Activated T-cell treated with anti-CD3 and anti-CD28 coated beads, Interleukin-2, amount 50 U/mL, for 4 hours (primary cell): ENCODE results near the gene C7. TPM values are rescaled to one million over a fixed set of nuclear protein-coding genes. Genes with fewer than 3 reads are reported as not detected.
"Not testable (repeated sequence)": the region's sequence is repeated elsewhere in the genome, so short reads cannot be mapped to it uniquely, and the experiment has no call there.

ENCODE experiments used
- ATAC-seq, 2 donors: fragments of 200-7000 bp; cut with Tn5 transposase; one replicate each; pipeline ENCODE4 v1.10.0; 2021
- DNase-seq: peaks from one replicate; pipeline ENCODE4 v3.0.0-alpha.2; 2020
- H3K27me3 Mint-ChIP-seq: one replicate; pipeline ENCODE4 v1.8.0; 2021; ENCODE audit warnings: low read depth, mixed read lengths
- H3K36me3 Mint-ChIP-seq: one replicate; pipeline ENCODE4 v1.8.0; 2022; ENCODE audit warnings: mixed read lengths; ENCODE audit not compliant: insufficient read depth
- H3K4me1 Mint-ChIP-seq: one replicate; pipeline ENCODE4 v1.8.0; 2021; ENCODE audit warnings: low read depth, mixed read lengths
- H3K4me3 Mint-ChIP-seq: one replicate; pipeline ENCODE4 v1.8.0; 2021; ENCODE audit warnings: mild to moderate bottlenecking, moderate library complexity, mixed read lengths
- H3K9me3 Mint-ChIP-seq: one replicate; pipeline ENCODE4 v1.8.0; 2021; ENCODE audit warnings: mixed read lengths
- total RNA-seq, 3 donors: library from RNA; stranded (reverse); gene quantifications; one replicate each; pipeline ENCODE4 v1.2.1, GENCODE V29; 2021

Gene C7
- total RNA-seq, 3 donors from 2014 or later = 0.54 to 1.7 (median 0.63) TPM

DNA sequence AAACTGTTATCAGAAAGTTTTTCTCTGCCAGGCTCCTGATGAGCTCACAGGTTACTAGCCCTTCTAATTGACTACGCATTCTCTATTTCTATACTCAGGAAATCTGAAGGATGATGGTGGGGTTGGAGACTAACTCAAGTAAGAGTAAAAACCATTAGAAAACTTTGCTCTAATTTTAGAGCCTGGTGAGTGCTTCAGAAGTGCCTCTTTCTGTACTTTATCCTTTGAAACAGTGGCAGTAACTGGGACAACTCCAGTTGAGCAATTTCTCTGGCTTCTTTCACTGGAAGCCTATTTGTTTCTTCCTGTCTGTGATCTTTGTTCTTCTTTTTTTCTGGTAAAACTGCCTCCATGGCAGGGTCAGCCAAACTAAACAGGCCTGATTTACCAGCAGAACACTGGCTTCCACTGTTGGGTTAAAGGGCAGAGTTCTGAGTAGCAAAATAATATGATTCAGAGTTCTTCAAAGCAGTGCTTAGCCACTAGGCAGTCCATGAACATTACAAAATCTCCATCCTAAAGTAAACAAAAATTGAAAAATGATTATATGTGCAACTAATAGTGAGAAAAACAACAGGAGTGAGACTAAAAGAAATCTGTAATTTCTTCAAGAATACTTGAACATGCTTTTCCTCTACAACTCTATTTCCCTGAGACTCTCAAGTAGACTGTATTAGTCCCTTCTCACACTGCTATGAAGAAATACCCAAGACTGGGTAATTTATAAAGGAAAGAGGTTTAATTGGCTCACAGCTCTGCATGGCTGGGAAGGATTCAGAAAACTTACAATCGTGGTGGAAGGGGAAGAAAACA is 82.1 kb downstream of the C7 start:
- Mint-ChIP-seq H3K36me3 (no peaks in the 10 kb centered on the region), H3K9me3 (peaks cover 11% of the 10 kb centered on the region), H3K4me3 (no peak overlapping the region), H3K4me1 (no peaks in the 10 kb centered on the region), H3K27me3 (no peaks in the 10 kb centered on the region)
- ATAC-seq = no peak
- no peak for DNase-seq

DNA sequence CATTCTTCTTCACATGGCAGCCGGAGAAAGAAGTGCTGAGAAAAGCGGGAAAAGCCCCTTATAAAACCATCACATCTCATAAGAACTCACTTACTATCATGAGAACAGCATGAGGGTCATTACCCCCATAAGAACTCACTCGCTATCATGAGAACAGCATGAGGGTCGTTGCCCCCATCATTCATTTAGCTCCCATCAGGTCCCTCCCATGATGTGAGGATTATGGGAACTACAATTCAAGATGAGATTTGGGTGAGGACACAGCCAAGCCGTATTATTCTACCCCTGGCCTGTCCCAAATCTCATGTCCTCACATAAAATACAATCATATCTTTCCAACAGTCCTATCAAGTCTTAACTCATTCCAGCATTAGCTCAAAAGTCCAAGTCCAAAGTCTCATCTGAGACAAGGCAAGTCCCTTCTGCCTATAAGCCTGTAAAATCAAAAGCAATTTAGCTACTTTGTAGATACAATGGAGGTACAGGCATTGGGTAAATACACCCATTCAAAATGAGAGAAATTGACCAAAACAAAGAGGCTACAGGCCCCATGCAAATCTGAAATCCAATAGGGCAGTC is 82.8 kb downstream of the C7 start:
- DNase-seq = no peak
- ATAC-seq = no peak
- peaks cover 6% of the 10 kb centered on the region for H3K9me3 Mint-ChIP-seq

DNA sequence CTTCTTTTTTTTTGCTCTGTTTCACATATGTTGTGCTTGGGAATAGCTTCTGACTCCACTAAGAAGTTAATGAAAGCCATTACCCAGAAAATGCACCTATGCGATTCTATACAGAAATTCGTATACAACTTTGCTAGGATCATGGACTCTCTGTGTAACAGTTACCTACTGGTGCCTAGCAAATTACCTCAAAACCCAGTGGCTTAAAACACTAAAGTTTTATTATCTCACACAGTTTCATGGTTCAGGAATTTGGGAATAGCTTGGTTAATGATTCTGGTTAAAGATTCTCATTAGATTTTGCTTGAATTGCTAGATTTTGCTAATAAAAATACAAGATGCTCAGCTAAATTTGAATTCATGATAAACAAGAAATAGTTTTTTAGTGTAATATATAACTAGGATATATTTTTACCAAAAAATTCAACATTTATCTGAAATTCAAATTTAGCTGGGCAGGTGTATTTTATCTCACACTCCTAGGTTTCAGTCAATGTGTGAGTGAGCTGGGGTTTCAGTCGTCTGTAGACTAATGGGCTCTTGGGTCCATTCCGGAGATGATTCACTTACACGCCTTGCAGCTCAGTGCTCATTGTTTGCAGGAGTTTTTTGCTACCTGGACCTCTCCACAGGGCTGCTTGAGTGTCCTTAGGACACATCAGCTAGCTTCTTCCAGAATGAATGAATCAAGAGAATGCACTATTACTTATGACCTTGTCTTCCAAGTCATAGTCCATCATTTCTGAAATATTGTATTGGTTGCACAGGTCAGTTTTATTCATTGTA is 86.7 kb downstream of the C7 start:
- ATAC-seq (no peak), DNase-seq (no peak)
- Mint-ChIP-seq H3K27me3 (peaks cover 2% of the 10 kb centered on the region), H3K4me1 (no peaks in the 10 kb centered on the region), H3K9me3 (no peaks in the 10 kb centered on the region), H3K4me3 (no peak overlapping the region), H3K36me3 (no peaks in the 10 kb centered on the region)

More for the DNA sequence above, 82.8 kb downstream of the C7 start:
- Mint-ChIP-seq H3K36me3 (no peaks in the 10 kb centered on the region), H3K4me1 (no peaks in the 10 kb centered on the region), H3K4me3 (no peak overlapping the region), H3K27me3 (no peaks in the 10 kb centered on the region)

DNA sequence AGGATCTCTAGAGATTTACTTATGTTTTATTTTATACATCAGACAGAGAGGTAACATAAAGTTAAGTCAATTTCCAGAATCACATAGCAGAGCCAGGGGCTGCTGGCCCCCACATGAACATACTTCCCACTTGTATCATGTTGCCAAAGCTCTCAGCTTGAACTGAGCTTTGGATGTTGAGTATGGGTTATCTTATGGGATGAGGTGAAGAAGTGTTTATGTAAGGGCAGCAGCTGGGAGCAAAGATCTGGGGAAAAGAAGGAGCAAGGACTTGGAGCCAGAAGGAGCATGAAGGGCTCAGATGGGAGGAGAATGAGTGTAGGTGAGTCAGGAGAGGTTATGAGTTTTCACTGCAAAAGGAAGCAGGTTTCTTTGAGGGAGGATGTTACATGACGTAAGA is 89.8 kb downstream of the C7 start:
- H3K9me3 Mint-ChIP-seq = no peaks in the 10 kb centered on the region
- peaks cover 2% of the 10 kb centered on the region for H3K27me3 Mint-ChIP-seq
- ATAC-seq (no peak), DNase-seq (no peak)
- H3K4me1 Mint-ChIP-seq = no peaks in the 10 kb centered on the region
- no peaks in the 10 kb centered on the region for H3K36me3 Mint-ChIP-seq
- no peak overlapping the region for H3K4me3 Mint-ChIP-seq

DNA sequence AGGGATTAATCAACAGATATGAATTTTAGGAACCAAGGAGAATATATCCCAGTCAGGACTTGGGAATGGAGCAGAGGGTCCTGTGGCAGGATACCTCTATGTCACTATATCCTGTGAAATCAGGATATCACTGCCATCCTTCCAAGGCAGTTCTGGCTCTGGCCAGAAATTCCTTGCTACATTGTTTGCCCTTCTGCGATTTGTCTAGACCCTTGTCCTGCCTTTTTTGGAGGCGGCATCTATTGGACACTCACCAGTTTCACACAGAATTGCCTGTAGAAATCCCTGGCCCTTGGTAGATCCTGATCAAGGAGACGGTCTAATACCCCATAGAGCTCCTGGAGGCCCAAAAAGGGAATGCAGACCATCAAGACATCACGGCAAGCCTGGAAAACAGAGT is 90.7 kb downstream of the C7 start:
- no peaks in the 10 kb centered on the region for H3K36me3 Mint-ChIP-seq

DNA sequence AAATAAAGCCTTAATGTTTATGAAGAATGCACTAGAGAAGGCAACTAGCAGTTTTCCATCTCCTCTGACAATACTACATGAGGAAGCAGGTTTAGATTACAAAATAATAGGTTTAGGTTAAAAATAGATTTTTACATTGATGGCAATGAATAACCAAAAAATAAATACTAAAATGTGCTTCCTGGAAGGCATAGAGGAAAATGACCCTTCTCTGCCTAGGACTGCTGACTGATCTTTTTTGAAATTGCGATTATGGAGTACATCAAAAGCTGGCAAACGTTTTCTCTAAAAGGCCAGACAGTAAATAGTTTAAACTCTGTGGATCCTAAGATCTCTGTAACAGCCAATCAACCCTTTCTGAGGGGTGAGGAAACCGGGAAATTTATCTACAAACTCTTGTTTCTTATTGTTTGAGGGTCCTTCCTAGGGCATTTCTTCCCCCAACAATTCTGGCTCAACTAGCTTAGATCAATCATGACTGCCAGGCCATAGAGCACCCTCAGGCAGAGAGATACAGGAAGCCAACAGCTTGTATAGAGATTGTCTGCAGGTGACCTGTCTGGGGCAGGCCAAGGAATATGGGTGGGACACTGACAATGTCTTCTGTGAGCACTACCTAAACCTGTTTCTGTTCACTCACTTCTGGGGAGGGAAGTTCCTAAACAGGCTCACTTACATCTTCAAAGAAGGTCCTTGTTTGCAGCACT is 94.5 kb downstream of the C7 start:
- H3K36me3 Mint-ChIP-seq = no peaks in the 10 kb centered on the region
- DNase-seq = no peak
- ATAC-seq = no peak
- no peaks in the 10 kb centered on the region for H3K4me1 Mint-ChIP-seq
- H3K27me3 Mint-ChIP-seq = no peaks in the 10 kb centered on the region
- H3K4me3 Mint-ChIP-seq = no peak overlapping the region
- no peaks in the 10 kb centered on the region for H3K9me3 Mint-ChIP-seq

More for the DNA sequence above, 90.7 kb downstream of the C7 start:
- no peaks in the 10 kb centered on the region for H3K9me3 Mint-ChIP-seq
- no peaks in the 10 kb centered on the region for H3K4me1 Mint-ChIP-seq
- H3K4me3 Mint-ChIP-seq = no peak overlapping the region
- peaks cover 2% of the 10 kb centered on the region for H3K27me3 Mint-ChIP-seq
- DNase-seq (no peak), ATAC-seq (no peak)

DNA sequence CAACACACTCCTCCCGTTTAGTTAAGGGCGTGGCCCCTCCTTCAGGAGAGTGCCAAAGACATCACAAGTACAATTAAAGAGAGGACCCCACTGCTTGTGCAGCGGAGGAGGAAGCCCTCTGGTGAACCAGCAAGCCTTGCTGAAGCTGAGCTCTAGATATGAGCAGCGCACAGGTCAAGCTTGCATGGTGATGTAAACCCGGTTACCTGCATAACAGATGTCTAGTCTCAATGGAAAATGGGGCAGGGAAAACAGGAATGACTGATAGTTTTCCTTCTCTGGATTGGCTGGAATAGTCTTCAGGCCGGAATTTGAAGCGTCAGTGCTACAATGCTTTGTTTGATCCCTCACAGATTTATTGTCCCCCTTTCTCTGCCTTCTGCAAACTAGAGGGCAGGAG is 95.6 kb downstream of the C7 start:
- no peaks in the 10 kb centered on the region for H3K27me3 Mint-ChIP-seq
- no peaks in the 10 kb centered on the region for H3K36me3 Mint-ChIP-seq
- no peaks in the 10 kb centered on the region for H3K9me3 Mint-ChIP-seq
- DNase-seq = no peak
- H3K4me1 Mint-ChIP-seq = no peaks in the 10 kb centered on the region
- ATAC-seq = no peak
- no peak overlapping the region for H3K4me3 Mint-ChIP-seq

DNA sequence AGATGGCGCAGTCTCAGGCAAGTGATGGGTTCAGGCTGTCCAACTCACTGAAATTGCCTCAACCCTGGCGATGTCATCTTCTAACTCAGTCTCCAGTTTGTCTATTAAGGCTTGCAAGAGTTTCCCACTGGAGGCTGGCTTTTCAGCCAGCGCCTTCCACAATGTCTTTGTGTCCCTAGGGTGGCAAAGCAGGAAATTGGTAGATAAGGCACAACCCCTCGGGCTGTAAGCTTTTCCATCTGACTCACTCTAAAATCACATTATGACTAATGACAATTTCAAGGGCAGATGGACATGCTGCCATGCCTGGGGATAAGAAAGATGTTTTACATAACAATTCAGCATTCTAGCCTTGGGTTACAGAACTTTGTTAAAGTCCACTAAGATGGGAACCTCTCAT is 99.9 kb downstream of the C7 start:
- Mint-ChIP-seq H3K4me3 (no peak overlapping the region), H3K36me3 (no peaks in the 10 kb centered on the region), H3K27me3 (peaks cover 2% of the 10 kb centered on the region), H3K9me3 (no peaks in the 10 kb centered on the region), H3K4me1 (no peaks in the 10 kb centered on the region)
- DNase-seq (no peak), ATAC-seq (no peak)

DNA sequence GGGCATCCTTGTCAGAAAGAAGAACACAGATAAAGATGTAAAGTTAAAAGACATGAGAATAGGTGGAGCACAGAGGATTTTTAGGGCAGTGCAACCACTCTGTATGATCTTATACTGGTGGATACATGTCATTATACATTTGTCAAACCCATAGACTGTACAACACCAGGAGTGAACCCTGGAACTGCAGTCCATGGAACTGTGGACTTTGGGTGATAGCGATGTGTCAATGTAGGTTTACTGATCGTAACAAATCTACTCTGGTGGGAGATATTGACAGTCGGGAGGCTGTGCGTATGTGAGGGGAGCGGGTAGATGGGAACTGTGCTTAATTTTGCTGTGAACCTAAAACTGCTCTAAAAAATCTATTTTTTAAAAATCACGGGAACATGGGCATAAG is 101.3 kb downstream of the C7 start:
- peaks cover 2% of the 10 kb centered on the region for H3K27me3 Mint-ChIP-seq
- H3K36me3 Mint-ChIP-seq = no peaks in the 10 kb centered on the region
- H3K4me1 Mint-ChIP-seq = no peaks in the 10 kb centered on the region
- H3K9me3 Mint-ChIP-seq = no peaks in the 10 kb centered on the region
- no peak for DNase-seq
- no peak overlapping the region for H3K4me3 Mint-ChIP-seq
- ATAC-seq = no peak

DNA sequence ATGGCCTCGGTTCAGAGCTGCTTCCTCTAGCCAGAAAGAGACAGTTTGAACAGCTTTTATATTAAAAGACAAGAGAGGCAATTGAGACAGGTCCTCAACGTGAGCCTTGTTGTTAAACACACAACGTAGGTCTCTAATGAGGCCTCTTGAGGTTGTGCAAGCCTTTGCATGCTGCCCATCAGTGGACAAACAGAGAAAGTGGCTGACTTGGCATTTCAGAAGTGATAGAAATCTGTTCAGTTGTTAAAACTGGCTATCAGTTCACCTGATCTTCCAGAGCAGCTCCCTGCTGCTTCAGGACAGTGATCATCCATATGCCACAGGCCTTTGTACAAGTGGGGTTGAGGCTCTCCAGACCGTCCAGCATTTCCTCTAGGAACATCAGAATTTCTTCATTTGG is 103.0 kb downstream of the C7 start:
- no peak overlapping the region for H3K4me3 Mint-ChIP-seq

DNA sequence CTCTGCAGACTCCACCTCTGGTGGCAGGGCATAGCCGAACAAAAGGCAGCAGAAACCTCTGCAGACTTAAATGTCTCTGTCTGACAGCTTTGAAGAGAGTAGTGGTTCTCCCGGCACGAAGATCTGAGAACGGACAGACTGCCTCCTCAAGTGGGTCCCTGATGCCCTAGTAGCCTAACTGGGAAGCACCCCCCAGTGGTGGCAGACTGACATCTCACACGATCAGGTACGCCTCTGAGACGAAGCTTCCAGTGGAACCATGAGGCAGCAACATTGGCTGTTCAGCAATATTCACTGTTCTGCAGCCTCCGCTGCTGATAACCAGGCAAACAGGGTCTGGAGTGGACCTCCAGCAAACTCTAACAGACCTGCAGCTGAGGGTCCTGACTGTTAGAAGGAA is 113.3 kb downstream of the C7 start:
- not testable (repeated sequence) for H3K27me3 Mint-ChIP-seq, H3K4me1 Mint-ChIP-seq, ATAC-seq, H3K9me3 Mint-ChIP-seq, DNase-seq, H3K36me3 Mint-ChIP-seq, H3K4me3 Mint-ChIP-seq

More for the DNA sequence above, 103.0 kb downstream of the C7 start:
- Mint-ChIP-seq H3K4me1 (no peaks in the 10 kb centered on the region), H3K9me3 (no peaks in the 10 kb centered on the region), H3K27me3 (peaks cover 2% of the 10 kb centered on the region), H3K36me3 (no peaks in the 10 kb centered on the region)
- DNase-seq (no peak), ATAC-seq (no peak)

Other genes starting within 250 kb of the C7 start
- 100 to 1,000 TPM; 115 to 188 (median 173) TPM for gene PTGER4, start 229.6 kb upstream of the C7 start, total RNA-seq
- gene TTC33, start 153.5 kb upstream of the C7 start, total RNA-seq = 10 to 100 TPM; 14.6 to 20.9 (median 15.9) TPM
- gene PRKAA1, start 111.1 kb upstream of the C7 start, total RNA-seq = 10 to 100 TPM; 48.6 to 51.4 (median 50.3) TPM
- 1,000 to 10,000 TPM; 1,753 to 1,834 (median 1,793) TPM for gene RPL37, start 74.3 kb upstream of the C7 start, total RNA-seq
- 1 to 10 TPM in 1 of 3 donors, under 1 TPM in 2; 0.76 to 1.7 (median 0.84) TPM for gene CARD6, start 68.1 kb upstream of the C7 start, total RNA-seq
- not detected for gene MROH2B, start 161.8 kb downstream of the C7 start, total RNA-seq